Hepatocyte (in vitro differentiated cells): ENCODE results near the gene CLIC5.

Experiments used
- CTCF ChIP-seq: fragments of 200-600 bp; sonication (generic); IDR thresholded peaks from 2 replicates; pipeline ENCODE4 v1.5.1; 2016; ENCODE audit warnings: antibody characterized with exemption, mild to moderate bottlenecking; ENCODE audit not compliant: poor library complexity
- EZH2 ChIP-seq: fragments of 200-600 bp; sonication (generic); IDR thresholded peaks from 2 replicates; pipeline ENCODE4 v1.6.1; 2016; ENCODE audit warnings: antibody characterized with exemption, mild to moderate bottlenecking, borderline replicate concordance
- EZH2phosphoT487 ChIP-seq: fragments of 200-600 bp; sonication (generic); IDR thresholded peaks from one replicate; pipeline ENCODE4 v1.6.1; 2018; ENCODE audit warnings: antibody characterized with exemption, mild to moderate bottlenecking, low read depth, moderate library complexity; ENCODE audit not compliant: unreplicated experiment, severe bottlenecking

- TF ChIP-seq CTCF, result no peak
- TF ChIP-seq EZH2, result no peak
- no peak for TF ChIP-seq EZH2phosphoT487
Observed at GRCh38 chr6:45892196-45892595, 123.5 kb downstream of the CLIC5 start.
